ENCODE results near the gene ABHD4.
"Not testable (repeated sequence)": the region's sequence is repeated elsewhere in the genome, so short reads cannot be mapped to it uniquely, and the experiment has no call there.

The ABHD4 gene, protein sequence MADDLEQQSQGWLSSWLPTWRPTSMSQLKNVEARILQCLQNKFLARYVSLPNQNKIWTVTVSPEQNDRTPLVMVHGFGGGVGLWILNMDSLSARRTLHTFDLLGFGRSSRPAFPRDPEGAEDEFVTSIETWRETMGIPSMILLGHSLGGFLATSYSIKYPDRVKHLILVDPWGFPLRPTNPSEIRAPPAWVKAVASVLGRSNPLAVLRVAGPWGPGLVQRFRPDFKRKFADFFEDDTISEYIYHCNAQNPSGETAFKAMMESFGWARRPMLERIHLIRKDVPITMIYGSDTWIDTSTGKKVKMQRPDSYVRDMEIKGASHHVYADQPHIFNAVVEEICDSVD

GRCh38 chr14:22598099-22598895 is at the start of gene ABHD4:
Gene ABHD4 (plus strand): TSS chr14:22598300. CDS start chr14:22598307, 7 bp downstream.
- DNase-seq (ENCODE audit: low read depth): peak; percentile 71

DNA sequence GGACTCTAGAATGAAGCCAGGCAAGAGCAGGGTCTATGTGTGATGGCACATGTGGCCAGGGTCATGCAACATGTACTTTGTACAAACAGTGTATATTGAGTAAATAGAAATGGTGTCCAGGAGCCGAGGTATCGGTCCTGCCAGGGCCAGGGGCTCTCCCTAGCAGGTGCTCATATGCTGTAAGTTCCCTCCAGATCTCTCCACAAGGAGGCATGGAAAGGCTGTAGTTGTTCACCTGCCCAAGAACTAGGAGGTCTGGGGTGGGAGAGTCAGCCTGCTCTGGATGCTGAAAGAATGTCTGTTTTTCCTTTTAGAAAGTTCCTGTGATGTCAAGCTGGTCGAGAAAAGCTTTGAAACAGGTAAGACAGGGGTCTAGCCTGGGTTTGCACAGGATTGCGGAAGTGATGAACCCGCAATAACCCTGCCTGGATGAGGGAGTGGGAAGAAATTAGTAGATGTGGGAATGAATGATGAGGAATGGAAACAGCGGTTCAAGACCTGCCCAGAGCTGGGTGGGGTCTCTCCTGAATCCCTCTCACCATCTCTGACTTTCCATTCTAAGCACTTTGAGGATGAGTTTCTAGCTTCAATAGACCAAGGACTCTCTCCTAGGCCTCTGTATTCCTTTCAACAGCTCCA is 48.7 kb upstream of the ABHD4 start:
- DNase-seq (ENCODE audit: low read depth): no peak

DNA sequence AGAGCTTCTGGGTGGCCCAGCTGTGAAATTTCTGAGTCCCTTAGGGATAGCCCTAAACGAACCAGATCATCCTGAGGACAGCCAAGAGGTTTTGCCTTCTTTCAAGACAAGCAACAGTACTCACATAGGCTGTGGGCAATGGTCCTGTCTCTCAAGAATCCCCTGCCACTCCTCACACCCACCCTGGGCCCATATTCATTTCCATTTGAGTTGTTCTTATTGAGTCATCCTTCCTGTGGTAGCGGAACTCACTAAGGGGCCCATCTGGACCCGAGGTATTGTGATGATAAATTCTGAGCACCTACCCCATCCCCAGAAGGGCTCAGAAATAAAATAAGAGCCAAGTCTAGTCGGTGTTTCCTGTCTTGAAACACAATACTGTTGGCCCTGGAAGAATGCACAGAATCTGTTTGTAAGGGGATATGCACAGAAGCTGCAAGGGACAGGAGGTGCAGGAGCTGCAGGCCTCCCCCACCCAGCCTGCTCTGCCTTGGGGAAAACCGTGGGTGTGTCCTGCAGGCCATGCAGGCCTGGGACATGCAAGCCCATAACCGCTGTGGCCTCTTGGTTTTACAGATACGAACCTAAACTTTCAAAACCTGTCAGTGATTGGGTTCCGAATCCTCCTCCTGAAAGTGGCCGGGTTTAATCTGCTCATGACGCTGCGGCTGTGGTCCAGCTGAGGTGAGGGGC is 48.0 kb upstream of the ABHD4 start:
- peak; percentile 70 for DNase-seq (ENCODE audit: low read depth)

- no peak for DNase-seq (ENCODE audit: low read depth)
Measured at GRCh38 chr14:22551605-22551997, 46.5 kb upstream of the ABHD4 start.

GRCh38 chr14:22552001-22552826 is 45.9 kb upstream of the ABHD4 start:
- no peak for DNase-seq (ENCODE audit: low read depth)

- no peak for DNase-seq (ENCODE audit: low read depth)
Measured at GRCh38 chr14:22552827-22553076, 45.3 kb upstream of the ABHD4 start.

GRCh38 chr14:22553445-22553844 is 44.7 kb upstream of the ABHD4 start:
- DNase-seq (ENCODE audit: low read depth): no peak

DNA sequence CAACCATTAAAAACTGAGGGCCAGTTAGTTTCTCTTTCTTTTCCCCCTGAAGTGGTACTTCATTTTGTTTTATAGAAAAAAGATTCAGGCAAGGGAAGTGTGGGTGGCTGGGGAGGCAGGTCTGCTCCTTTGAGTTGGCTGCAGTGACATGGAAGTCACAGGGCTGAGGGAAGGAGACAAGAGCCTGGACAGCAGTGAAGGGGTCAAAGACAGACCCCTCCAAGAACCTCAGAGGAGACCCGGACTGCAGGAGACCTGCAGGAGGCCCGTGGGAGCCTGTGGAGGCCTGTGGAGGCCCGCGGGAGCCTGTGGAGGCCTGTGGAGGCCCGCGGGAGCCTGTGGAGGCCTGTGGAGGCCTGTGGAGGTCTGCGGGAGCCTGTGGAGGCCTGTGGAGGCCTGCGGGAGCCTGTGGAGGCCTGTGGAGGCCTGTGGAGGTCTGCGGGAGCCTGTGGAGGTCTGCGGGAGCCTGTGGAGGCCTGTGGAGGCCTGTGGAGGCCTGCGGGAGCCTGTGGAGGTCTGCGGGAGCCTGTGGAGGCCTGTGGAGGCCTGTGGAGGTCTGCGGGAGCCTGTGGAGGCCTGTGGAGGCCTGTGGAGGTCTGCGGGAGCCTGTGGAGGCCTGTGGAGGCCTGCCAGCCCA is 44.1 kb upstream of the ABHD4 start:
- DNase-seq (ENCODE audit: low read depth): not testable (repeated sequence)

DNA sequence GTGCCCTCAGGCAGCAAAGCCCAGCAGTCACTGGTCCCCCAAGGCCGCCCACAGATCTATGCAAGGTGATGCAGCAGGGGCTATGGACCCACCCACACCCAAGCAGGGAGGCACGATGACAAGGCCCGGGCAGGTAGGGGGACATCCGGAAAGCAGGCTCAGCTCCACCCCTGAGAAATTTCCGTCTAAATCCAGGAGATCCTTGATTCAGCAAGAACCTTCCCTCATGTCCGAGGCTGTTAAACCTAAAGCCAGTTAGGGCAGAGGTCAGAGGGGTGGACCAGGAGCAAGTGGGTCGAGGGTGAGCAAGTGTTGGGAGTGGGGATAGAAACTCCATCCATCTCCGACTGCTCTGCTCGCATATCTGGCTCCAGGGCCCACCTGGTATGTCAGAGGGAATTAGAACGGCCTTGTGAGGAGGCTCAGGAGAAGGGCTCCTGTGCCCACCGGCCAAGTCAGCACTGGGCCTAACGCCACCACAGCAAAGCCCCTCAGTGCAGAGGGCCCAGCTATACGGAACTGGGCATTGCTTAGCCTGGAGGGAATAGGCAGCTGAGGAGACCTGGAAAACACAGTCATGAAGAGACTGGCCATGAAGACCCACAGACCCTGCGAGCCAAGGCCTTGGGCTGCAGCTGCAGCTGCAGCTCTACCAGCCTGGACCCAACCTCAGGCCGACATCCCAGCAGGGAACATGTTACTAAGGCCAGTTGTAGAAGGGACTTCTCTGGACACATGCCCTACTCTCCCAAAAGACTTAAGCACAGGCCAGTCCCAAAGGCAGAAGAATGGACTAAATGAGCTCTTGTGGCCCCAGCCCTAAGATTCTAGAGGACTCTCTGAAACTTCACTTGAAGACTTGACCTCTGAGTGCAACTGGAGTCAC is 43.4 kb upstream of the ABHD4 start:
- DNase-seq (ENCODE audit: low read depth): no peak

DNA sequence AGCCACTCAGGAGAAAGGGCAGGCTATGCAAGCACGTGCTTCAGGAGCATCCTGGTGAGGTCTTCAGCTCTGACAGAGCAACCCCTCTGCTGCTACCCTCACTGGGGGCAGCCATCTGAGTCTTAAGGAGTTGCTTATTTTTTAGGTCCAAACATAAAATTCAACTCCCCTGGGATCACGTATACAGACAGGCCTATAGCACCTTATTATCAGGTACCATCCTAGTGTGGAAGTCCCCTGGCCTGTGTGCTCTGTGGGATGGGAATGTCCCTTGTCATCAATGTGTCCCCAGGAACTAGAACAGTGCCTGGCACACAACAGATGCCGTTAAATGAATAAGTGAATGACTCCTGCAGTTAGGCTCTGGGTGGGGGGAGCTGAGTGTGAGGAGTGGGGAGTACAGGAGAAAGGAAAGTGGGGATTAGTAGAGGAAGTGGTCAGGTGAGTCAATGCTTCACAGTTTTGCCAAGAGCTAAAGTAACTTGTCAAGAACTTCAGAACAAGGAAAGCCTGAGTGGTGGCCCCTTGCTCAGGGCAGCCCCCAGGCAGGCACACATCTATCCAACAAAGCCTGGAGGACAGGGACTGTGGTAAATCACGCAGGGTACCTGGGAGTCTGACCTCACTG is 42.6 kb upstream of the ABHD4 start:
- DNase-seq (ENCODE audit: low read depth): peak; percentile 74

- peak; percentile 93 for DNase-seq (ENCODE audit: low read depth)
Measured at GRCh38 chr14:22556021-22556989, 41.8 kb upstream of the ABHD4 start.

DNA sequence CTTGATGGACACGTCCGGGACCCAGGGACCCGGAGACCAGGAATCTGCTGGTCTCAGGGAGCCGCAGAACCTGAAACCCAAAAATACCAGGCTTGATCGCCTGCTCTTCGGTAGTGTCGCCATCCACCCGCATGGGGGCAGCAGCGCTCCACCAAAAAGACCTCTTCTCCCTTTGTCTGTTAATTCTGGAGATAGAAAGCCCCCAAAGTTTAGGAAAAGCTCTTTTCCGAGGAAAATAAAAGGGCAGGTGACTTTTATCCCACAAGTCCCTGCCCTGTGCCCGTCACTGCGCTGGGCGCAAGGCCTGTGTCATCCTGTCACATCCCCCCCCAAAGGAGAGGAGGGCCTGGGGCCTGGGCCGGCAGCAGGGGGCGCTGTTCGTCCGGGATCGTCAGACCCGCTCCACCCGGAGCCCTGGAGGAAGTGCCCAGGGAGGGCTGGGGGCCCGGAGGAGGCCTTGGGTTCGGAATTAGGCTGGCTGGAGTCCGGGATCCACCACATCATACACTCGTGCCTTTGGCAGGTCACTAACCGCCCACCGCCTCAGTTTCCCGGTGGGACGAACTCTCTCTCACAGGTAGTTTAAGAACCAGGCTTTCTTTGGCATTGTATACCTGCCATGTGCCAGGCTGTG is 41.0 kb upstream of the ABHD4 start:
- DNase-seq (ENCODE audit: low read depth): peak; percentile 80

DNA sequence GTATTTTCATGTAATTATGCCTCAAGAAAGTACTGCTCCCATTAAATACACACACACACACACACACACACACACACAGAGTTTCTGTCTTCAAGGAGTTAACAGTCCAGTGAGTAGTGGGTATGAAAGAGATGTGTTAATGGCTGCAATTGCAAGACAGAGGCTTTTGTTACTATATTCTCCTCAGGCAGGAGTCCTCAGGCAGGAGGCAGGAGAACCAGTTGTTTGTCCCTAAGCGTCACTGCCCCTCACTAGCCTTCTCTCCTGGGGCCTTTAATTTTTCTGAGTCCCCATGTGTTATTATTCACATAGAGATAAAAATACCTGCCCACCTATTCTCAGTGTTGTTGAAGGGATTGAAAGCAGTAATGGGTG is 40.3 kb upstream of the ABHD4 start:
- DNase-seq (ENCODE audit: low read depth): no peak

GRCh38 chr14:22558221-22558913 is 39.7 kb upstream of the ABHD4 start:
- no peak for DNase-seq (ENCODE audit: low read depth)

- no peak for DNase-seq (ENCODE audit: low read depth)
Measured at GRCh38 chr14:22559041-22559440, 39.1 kb upstream of the ABHD4 start.

GRCh38 chr14:22560662-22561365 is 37.3 kb upstream of the ABHD4 start:
- DNase-seq (ENCODE audit: low read depth): no peak

DNA sequence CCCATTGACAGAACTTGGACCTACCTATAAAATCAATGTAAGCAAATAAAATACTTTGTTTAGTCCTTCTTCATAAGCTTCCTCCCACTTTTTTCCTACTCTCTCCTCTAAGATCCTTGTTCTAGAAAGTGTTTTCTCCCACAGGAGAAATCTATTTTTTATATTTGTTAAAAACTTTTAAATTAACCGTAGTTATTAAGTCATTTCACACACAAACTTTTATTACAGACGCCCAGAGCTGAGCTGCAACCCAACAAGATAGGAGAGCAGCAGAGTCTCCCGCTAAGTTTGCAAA is 36.8 kb upstream of the ABHD4 start:
- DNase-seq (ENCODE audit: low read depth): no peak

All from ELR (cell line).